SK-N-SH treated with all-trans-retinoic acid at 6 μM for 48 hours (cell line): ENCODE results near the gene NSUN7.

Experiments used
- ATAC-seq: fragments of 200-7000 bp; cut with Tn5 transposase; 3 replicates; pipeline ENCODE4 v1.9.1; 2020; ENCODE audit warnings: mild to moderate bottlenecking, moderate library complexity
- ARNTL ChIP-seq: fragments of 450-650 bp; formaldehyde crosslinking; IDR thresholded peaks from 2 replicates; pipeline ENCODE4 v1.5.0; 2020; ENCODE audit warnings: low read depth, mild to moderate bottlenecking, moderate library complexity, borderline replicate concordance
- BACH2 ChIP-seq: fragments of 250-450 bp; sonication (Bioruptor Pico); IDR thresholded peaks from 2 replicates; pipeline ENCODE4 v1.9.0; 2021; ENCODE audit warnings: mild to moderate bottlenecking, borderline replicate concordance
- CSDC2 ChIP-seq: fragments of 250-450 bp; sonication (Bioruptor Pico); IDR thresholded peaks from 2 replicates; pipeline ENCODE4 v1.5.0; 2020; ENCODE audit warnings: mild to moderate bottlenecking, moderate library complexity
- ESRRG ChIP-seq: fragments of 250-450 bp; sonication (Bioruptor Pico); IDR thresholded peaks from 2 replicates; pipeline ENCODE4 v1.6.1; 2021; ENCODE audit warnings: mild to moderate bottlenecking
- OSR1 ChIP-seq: fragments of 250-450 bp; sonication (Bioruptor Pico); IDR thresholded peaks from 2 replicates; pipeline ENCODE4 v1.8.0; 2022; ENCODE audit warnings: moderate library complexity, mild to moderate bottlenecking, inconsistent platforms
- PPARA ChIP-seq: fragments of 250-450 bp; sonication (Bioruptor Pico); IDR thresholded peaks from 2 replicates; pipeline ENCODE4 v1.5.0; 2020; ENCODE audit warnings: mild to moderate bottlenecking, borderline replicate concordance
- RARB ChIP-seq: fragments of 250-450 bp; sonication (Bioruptor Pico); IDR thresholded peaks from 2 replicates; pipeline ENCODE4 v1.8.0; 2021; ENCODE audit warnings: mild to moderate bottlenecking, moderate library complexity
- SNAI2 ChIP-seq: fragments of 250-450 bp; sonication (Bioruptor Pico); IDR thresholded peaks from 2 replicates; pipeline ENCODE4 v1.5.0; 2020; ENCODE audit warnings: mild to moderate bottlenecking, moderate library complexity
- TCF4 ChIP-seq: fragments of 250-450 bp; sonication (Bioruptor Pico); IDR thresholded peaks from 2 replicates; pipeline ENCODE4 v1.8.0; 2021; ENCODE audit warnings: mild to moderate bottlenecking, moderate library complexity, borderline replicate concordance
- TOX ChIP-seq: fragments of 250-450 bp; sonication (Bioruptor Pico); IDR thresholded peaks from 2 replicates; pipeline ENCODE4 v1.8.0; 2021; ENCODE audit warnings: mild to moderate bottlenecking, moderate library complexity, borderline replicate concordance
- ZC3H10 ChIP-seq: fragments of 250-450 bp; sonication (Bioruptor Pico); IDR thresholded peaks from 2 replicates; pipeline ENCODE4 v1.5.1; 2021; ENCODE audit warnings: mild to moderate bottlenecking, moderate library complexity
- ZFP30 ChIP-seq: fragments of 450-650 bp; formaldehyde crosslinking; IDR thresholded peaks from 2 replicates; pipeline ENCODE4 v1.5.0; 2022; ENCODE audit warnings: mild to moderate bottlenecking, moderate library complexity
- ZNF565 ChIP-seq: fragments of 450-650 bp; formaldehyde crosslinking; conservative IDR thresholded peaks from 2 replicates; pipeline ENCODE4 v1.5.0; 2020; ENCODE audit warnings: low read depth, mild to moderate bottlenecking, moderate library complexity
- ZNF70 ChIP-seq: fragments of 450-650 bp; formaldehyde crosslinking; IDR thresholded peaks from 2 replicates; pipeline ENCODE4 v1.5.0; 2020; ENCODE audit warnings: mild to moderate bottlenecking, moderate library complexity
- ZNF8 ChIP-seq: fragments of 450-650 bp; formaldehyde crosslinking; IDR thresholded peaks from 2 replicates; pipeline ENCODE4 v1.5.0; 2020; ENCODE audit warnings: mild to moderate bottlenecking, moderate library complexity
- TF ChIP-seq, protein P1 (sequence below): fragments of 250-450 bp; sonication (Bioruptor Pico); IDR thresholded peaks from 2 replicates; pipeline ENCODE4 v1.5.0; 2020; ENCODE audit warnings: mild to moderate bottlenecking, moderate library complexity
- TF ChIP-seq, protein P2 (sequence below): fragments of 250-450 bp; sonication (Bioruptor Pico); IDR thresholded peaks from 2 replicates; pipeline ENCODE4 v1.8.0; 2020; ENCODE audit warnings: mild to moderate bottlenecking, moderate library complexity, borderline replicate concordance
- TF ChIP-seq, protein P3 (sequence below): fragments of 250-450 bp; sonication (Bioruptor Pico); IDR thresholded peaks from 2 replicates; pipeline ENCODE4 v1.5.1; 2020; ENCODE audit warnings: low read depth, mild to moderate bottlenecking, moderate library complexity
- TF ChIP-seq, protein P4 (sequence below): fragments of 250-450 bp; sonication (Bioruptor Pico); IDR thresholded peaks from 2 replicates; pipeline ENCODE4 v1.8.0; 2021; ENCODE audit warnings: low read depth, mild to moderate bottlenecking, moderate library complexity, borderline replicate concordance
- TF ChIP-seq, protein P5 (sequence below): fragments of 250-450 bp; sonication (Bioruptor Pico); IDR thresholded peaks from 2 replicates; pipeline ENCODE4 v1.5.1; 2021; ENCODE audit warnings: mild to moderate bottlenecking, moderate library complexity

The NSUN7 gene

DNA sequence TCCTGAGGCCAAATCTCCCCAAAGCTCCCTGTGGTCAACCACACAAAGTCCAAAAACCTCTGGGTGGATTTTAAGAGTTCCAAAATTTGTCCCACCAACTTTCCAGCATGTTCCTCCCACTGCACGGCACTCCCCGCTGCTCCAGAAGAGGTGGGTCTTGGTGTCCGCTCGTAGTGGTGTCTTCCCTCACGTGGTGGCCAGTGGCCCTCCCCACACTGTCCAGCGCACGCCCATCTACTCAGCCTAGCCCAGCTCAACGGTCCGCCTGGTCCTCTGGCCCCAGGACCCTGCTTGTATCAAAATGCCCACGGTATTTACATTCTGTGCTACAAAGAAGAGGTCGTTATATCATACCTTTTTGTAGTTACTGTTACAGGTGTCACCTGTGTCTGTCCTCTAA is 83.5 kb downstream of the NSUN7 start:
- TF ChIP-seq ZNF565 (CRISPR knock-in tag) (no peak), ZFP30 (no peak), ESRRG (CRISPR knock-in tag) (no peak), PPARA (CRISPR knock-in tag) (no peak)
- TF ChIP-seq, protein P1, sequence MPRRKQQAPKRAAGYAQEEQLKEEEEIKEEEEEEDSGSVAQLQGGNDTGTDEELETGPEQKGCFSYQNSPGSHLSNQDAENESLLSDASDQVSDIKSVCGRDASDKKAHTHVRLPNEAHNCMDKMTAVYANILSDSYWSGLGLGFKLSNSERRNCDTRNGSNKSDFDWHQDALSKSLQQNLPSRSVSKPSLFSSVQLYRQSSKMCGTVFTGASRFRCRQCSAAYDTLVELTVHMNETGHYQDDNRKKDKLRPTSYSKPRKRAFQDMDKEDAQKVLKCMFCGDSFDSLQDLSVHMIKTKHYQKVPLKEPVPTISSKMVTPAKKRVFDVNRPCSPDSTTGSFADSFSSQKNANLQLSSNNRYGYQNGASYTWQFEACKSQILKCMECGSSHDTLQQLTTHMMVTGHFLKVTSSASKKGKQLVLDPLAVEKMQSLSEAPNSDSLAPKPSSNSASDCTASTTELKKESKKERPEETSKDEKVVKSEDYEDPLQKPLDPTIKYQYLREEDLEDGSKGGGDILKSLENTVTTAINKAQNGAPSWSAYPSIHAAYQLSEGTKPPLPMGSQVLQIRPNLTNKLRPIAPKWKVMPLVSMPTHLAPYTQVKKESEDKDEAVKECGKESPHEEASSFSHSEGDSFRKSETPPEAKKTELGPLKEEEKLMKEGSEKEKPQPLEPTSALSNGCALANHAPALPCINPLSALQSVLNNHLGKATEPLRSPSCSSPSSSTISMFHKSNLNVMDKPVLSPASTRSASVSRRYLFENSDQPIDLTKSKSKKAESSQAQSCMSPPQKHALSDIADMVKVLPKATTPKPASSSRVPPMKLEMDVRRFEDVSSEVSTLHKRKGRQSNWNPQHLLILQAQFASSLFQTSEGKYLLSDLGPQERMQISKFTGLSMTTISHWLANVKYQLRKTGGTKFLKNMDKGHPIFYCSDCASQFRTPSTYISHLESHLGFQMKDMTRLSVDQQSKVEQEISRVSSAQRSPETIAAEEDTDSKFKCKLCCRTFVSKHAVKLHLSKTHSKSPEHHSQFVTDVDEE (CRISPR knock-in tag): no peak
- TF ChIP-seq, protein P2, sequence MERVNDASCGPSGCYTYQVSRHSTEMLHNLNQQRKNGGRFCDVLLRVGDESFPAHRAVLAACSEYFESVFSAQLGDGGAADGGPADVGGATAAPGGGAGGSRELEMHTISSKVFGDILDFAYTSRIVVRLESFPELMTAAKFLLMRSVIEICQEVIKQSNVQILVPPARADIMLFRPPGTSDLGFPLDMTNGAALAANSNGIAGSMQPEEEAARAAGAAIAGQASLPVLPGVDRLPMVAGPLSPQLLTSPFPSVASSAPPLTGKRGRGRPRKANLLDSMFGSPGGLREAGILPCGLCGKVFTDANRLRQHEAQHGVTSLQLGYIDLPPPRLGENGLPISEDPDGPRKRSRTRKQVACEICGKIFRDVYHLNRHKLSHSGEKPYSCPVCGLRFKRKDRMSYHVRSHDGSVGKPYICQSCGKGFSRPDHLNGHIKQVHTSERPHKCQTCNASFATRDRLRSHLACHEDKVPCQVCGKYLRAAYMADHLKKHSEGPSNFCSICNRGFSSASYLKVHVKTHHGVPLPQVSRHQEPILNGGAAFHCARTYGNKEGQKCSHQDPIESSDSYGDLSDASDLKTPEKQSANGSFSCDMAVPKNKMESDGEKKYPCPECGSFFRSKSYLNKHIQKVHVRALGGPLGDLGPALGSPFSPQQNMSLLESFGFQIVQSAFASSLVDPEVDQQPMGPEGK: no peak

DNA sequence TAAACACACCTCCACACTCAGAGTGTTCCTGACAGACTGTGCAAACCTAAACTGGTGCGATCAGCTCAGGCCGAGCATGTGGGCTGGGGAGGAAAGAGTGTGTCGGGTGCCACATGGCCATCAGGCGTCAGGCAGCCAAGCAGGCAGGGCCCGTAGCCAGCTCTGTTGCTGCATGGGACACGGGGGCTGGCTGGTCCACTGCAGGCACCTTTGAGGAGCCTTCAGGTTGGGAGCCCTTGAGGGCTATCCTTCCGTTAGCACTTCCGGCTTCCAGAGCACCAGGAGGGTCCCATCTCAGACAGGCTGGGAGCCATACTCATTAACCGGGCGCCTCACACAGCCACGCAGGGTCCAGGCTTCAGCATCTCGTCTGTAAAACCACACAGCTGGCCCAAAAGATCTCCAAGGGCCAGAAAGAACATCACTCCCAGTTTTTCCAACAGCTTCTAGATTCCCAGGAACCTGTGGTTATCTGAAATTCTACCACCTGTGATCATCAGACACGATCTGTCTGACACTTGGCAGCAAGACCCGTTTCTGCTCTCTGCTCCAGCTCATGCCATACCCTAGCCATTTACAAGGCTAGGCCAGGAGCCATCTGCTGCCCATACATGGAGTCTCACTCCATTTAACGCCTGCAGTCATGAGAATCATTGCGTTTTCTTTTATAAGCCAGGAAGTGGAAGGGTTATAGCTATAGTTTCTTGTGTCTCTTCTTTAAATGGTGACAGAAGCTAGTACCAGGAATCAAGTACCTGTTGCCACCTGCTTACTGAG is 87.5 kb downstream of the NSUN7 start:
- TF ChIP-seq ZC3H10 (no peak), OSR1 (CRISPR knock-in tag) (no peak), ZNF8 (CRISPR knock-in tag) (no peak), CSDC2 (CRISPR knock-in tag) (no peak), ARNTL (CRISPR knock-in tag) (no peak), ZFP30 (no peak), SNAI2 (no peak), TCF4 (CRISPR knock-in tag) (no peak), RARB (CRISPR knock-in tag) (no peak), TOX (CRISPR knock-in tag) (no peak), PPARA (CRISPR knock-in tag) (no peak), ZNF70 (CRISPR knock-in tag) (no peak), BACH2 (CRISPR knock-in tag) (no peak), ESRRG (CRISPR knock-in tag) (no peak)
- TF ChIP-seq, protein P1 (CRISPR knock-in tag): no peak
- TF ChIP-seq, protein P3, sequence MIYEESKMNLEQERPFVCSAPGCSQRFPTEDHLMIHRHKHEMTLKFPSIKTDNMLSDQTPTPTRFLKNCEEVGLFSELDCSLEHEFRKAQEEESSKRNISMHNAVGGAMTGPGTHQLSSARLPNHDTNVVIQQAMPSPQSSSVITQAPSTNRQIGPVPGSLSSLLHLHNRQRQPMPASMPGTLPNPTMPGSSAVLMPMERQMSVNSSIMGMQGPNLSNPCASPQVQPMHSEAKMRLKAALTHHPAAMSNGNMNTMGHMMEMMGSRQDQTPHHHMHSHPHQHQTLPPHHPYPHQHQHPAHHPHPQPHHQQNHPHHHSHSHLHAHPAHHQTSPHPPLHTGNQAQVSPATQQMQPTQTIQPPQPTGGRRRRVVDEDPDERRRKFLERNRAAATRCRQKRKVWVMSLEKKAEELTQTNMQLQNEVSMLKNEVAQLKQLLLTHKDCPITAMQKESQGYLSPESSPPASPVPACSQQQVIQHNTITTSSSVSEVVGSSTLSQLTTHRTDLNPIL (CRISPR knock-in tag): no peak
- TF ChIP-seq, protein P4, sequence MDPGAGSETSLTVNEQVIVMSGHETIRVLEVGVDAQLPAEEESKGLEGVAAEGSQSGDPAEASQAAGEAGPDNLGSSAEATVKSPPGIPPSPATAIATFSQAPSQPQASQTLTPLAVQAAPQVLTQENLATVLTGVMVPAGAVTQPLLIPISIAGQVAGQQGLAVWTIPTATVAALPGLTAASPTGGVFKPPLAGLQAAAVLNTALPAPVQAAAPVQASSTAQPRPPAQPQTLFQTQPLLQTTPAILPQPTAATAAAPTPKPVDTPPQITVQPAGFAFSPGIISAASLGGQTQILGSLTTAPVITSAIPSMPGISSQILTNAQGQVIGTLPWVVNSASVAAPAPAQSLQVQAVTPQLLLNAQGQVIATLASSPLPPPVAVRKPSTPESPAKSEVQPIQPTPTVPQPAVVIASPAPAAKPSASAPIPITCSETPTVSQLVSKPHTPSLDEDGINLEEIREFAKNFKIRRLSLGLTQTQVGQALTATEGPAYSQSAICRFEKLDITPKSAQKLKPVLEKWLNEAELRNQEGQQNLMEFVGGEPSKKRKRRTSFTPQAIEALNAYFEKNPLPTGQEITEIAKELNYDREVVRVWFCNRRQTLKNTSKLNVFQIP (CRISPR knock-in tag): no peak
- TF ChIP-seq, protein P5, sequence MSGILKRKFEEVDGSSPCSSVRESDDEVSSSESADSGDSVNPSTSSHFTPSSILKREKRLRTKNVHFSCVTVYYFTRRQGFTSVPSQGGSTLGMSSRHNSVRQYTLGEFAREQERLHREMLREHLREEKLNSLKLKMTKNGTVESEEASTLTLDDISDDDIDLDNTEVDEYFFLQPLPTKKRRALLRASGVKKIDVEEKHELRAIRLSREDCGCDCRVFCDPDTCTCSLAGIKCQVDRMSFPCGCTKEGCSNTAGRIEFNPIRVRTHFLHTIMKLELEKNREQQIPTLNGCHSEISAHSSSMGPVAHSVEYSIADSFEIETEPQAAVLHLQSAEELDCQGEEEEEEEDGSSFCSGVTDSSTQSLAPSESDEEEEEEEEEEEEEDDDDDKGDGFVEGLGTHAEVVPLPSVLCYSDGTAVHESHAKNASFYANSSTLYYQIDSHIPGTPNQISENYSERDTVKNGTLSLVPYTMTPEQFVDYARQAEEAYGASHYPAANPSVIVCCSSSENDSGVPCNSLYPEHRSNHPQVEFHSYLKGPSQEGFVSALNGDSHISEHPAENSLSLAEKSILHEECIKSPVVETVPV (CRISPR knock-in tag): no peak
- no peak for ATAC-seq

More for the DNA sequence above, 83.5 kb downstream of the NSUN7 start:
- ATAC-seq: no peak
